Liver (tissue), 3 donors: ENCODE results near the gene IL1RL1.

ENCODE experiments used
- CTCF ChIP-seq: fragments of 150-350 bp; IDR thresholded peaks from 2 replicates; pipeline ENCODE4 v1.5.1; 2017; ENCODE audit warnings: improper control_type of control experiment, low read depth, low read length; ENCODE audit not compliant: missing input control
- EGR1 ChIP-seq, 2 donors: IDR thresholded peaks; 2 replicates each; pipeline ENCODE4 v1.6.1; 2016 to 2018; ENCODE audit warnings: antibody characterized with exemption in 2 of 2, low read depth in 2 of 2
- FOXA1 ChIP-seq: IDR thresholded peaks from 2 replicates; pipeline ENCODE4 v1.6.1; 2016; ENCODE audit warnings: antibody characterized with exemption
- GABPA ChIP-seq, 2 donors: IDR thresholded peaks in 1 of 2; conservative IDR thresholded peaks in 1 of 2; 2 replicates each; pipeline ENCODE4 v1.6.1; 2016; ENCODE audit warnings: antibody characterized with exemption in 2 of 2, mild to moderate bottlenecking in 1 of 2, moderate library complexity in 1 of 2
- HNF4G ChIP-seq: IDR thresholded peaks from 2 replicates; pipeline ENCODE4 v1.6.1; 2016; ENCODE audit warnings: antibody characterized with exemption
- JUND ChIP-seq, 2 donors: IDR thresholded peaks; 2 replicates each; pipeline ENCODE4 v1.6.1; 2016; ENCODE audit warnings: antibody characterized with exemption in 2 of 2
- MAX ChIP-seq: IDR thresholded peaks from 2 replicates; pipeline ENCODE4 v1.6.1; 2016; ENCODE audit warnings: antibody characterized with exemption
- RAD21 ChIP-seq, 2 donors: IDR thresholded peaks; 2 replicates each; pipeline ENCODE4 v1.6.1; 2016; ENCODE audit warnings: antibody characterized with exemption in 2 of 2, mild to moderate bottlenecking in 2 of 2
- REST ChIP-seq: IDR thresholded peaks from 2 replicates; pipeline ENCODE4 v1.6.1; 2016; ENCODE audit warnings: antibody characterized with exemption, mild to moderate bottlenecking
- RXRA ChIP-seq, 2 donors: IDR thresholded peaks; 2 replicates each; pipeline ENCODE4 v1.6.1; 2017 to 2018; ENCODE audit warnings: antibody characterized with exemption in 2 of 2, mild to moderate bottlenecking in 1 of 2
- TAF1 ChIP-seq: conservative IDR thresholded peaks from 2 replicates; pipeline ENCODE4 v1.6.1; 2016; ENCODE audit warnings: antibody characterized with exemption, mild to moderate bottlenecking
- YY1 ChIP-seq: IDR thresholded peaks from 2 replicates; pipeline ENCODE4 v1.6.1; 2016; ENCODE audit warnings: antibody characterized with exemption, mild to moderate bottlenecking
- ZBTB33 ChIP-seq: IDR thresholded peaks from 2 replicates; pipeline ENCODE4 v1.6.1; 2016; ENCODE audit warnings: antibody characterized with exemption
- donor health status: healthy.
- donor health status: healthy.

GRCh38 chr2:102278720-102279390 lies 32.5 kb upstream of the IL1RL1 start:
- TF ChIP-seq EGR1 (IDR thresholded peaks at IDR 0.05; ENCODE audit: low read depth in 2 of 2) (no peak), RXRA (IDR thresholded peaks at IDR 0.05) (no peak), CTCF (no peak), JUND (IDR thresholded peaks at IDR 0.05) (no peak), TAF1 (no peak), YY1 (no peak), MAX (no peak), REST (no peak), GABPA (IDR thresholded peaks at IDR 0.05 in 1 of 2, conservative IDR thresholded peaks at IDR 0.05 in 1 of 2) (no peak), RAD21 (IDR thresholded peaks at IDR 0.05) (no peak), FOXA1 (no peak), ZBTB33 (no peak), HNF4G (no peak)
